Measurements from ENCODE around the gene TSPAN15. TPM values are rescaled to one million over a fixed set of nuclear protein-coding genes. Genes with fewer than 3 reads are reported as not detected.

Gene TSPAN15
- total RNA-seq, 2 donors from 2014 or later: 11.0 to 17.3 TPM

GRCh38 chr10:69459893-69460575 lies 8.8 kb downstream of the TSPAN15 start:
- DNase-seq (no peak), ATAC-seq (no peak)
- intact Hi-C loops (cut with DNase I): no loop called here

- intact Hi-C loops (cut with DNase I): no loop called here
- ATAC-seq (no peak), DNase-seq (no peak)
Observed at GRCh38 chr10:69460576-69461242, 9.4 kb downstream of the TSPAN15 start.

DNA sequence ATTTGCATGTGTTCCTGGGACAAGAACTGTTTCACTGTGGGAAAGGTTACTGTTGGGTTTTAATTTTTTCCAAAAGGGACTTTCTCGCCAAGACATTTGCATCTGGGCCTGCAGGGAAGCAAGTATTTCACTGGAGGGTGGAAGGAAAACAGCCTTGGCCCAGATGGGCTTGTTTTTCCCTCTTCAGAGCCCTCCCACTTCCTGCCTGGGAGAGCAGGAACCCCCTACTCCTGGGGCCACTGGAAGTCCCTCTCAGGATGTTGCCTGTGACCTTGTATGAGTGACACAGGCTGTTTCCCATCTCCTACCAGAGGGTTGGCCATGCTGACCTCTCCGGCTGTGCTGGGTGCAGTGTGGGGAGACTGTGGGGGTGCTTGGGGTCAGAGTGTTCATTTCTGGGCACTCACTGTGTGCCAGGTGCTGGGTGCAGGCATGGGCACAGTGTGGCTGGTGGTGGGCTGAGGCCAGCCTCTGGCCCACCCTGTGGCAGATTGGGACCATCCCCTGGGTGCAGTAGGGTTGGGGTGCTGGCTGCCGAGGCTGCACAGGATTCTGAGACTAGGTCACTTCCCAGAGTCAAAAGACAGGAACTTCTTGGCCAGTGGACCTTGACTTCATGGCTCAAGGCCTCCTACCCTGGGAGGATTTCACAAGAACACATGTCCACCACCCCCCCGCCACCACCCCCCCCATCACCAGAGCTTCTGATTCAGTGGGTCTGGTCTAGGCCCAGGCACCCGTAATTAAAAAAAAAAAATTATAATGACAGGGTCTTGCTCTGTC lies 10.2 kb downstream of the TSPAN15 start:
- intact Hi-C loops (cut with DNase I): no loop called here
- DNase-seq: no peak
- ATAC-seq: peak; percentile 26 to 50

DNA sequence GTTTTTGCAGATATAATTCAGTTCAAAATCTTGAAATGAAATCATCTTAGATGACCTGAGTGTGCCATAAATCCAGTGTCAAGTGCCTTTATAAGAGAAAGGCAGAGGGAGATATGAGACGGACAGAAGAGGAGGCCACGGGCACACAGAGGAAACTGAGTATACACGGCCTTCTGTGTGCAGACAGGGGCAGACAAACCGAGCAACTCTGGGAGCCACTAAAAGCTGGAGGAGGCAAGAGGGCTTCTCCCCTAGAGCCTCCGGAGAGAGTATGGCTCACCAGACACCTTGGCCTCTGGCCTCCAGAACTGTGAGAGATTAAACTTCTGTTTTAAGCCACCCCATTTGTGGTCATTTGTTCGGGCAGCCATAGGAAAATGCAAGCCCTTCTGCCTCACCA lies 12.6 kb downstream of the TSPAN15 start:
- no peak for DNase-seq
- intact Hi-C loops (cut with DNase I): loop anchor here in 1 of 2 donors (1.0 kb wide), 1 partner anchor 32 kb away; no protein-coding TSS in a partner anchor
- ATAC-seq: no peak

- no peak for DNase-seq
- no peak for ATAC-seq
- intact Hi-C loops (cut with DNase I): no loop called here
Observed at GRCh38 chr10:69464401-69464800, 13.1 kb downstream of the TSPAN15 start.

DNA sequence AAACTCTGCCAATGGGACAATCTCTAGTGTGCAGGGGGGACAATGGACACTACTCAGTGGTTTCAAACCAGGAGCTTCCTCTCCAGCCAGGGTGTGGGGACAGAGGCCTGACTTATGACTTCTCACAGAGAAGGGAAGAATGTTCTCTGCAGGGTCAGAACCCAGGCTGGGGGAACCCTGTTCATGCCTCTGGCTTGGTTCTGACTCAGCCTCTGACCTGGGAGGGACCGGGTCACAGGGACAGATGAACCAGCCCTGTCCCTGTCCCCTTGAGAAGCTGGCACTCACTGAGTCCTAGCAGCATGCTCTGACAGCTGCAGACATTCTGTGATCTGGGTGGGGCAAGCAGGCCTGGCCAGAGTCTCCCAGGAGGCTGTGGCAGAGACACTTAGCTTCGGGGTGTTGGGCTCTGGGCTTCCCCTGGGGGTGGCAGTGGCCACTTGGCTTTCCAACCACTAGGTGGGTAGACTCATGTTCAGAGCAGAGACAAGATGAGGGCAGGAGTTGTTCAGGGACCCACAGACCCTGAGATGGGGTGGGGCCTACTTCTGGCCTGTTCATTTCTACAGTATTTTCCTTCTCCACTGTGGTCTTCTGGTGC lies 13.6 kb downstream of the TSPAN15 start:
- peak; percentile 3 to 65 for ATAC-seq
- no peak for DNase-seq
- intact Hi-C loops (cut with DNase I): no loop called here

DNA sequence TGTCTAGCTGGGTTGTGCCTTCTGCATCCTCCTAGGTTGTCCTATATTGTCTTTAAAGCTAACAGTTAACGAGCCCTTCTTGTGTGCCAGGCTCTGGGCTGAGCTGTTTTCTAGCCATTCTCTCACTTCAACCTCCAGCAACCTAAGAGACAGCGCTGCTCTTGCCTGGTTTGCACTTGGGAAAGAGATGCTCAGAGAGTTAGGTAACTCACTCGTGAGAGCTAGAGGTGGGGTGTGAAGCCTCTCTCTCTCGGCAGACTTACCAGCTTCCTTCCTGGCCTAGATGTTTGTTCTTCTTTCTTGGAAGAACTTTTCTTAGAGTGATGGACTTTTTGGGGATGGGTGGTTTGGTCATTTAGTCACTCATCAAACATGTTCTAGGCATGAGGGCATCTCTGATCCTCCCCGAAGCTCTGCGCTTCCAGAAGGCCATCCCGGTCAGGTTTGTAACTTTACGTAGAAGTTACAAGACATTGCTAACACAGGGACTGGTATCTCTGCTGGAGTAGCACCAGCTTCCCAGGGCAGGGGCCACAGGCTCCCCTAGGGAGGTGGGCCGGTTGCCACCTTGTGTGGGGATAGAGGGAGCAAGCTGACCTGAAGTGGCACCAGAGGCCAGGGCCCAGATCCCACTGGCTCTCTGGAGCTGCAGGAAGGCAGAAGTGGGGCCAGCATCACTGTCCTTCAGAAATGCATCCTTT lies 14.3 kb downstream of the TSPAN15 start:
- intact Hi-C loops (cut with DNase I): no loop called here
- ATAC-seq (no peak), DNase-seq (no peak)

GRCh38 chr10:69466158-69466490 lies 14.9 kb downstream of the TSPAN15 start:
- DNase-seq: no peak
- intact Hi-C loops (cut with DNase I): no loop called here
- ATAC-seq: no peak

DNA sequence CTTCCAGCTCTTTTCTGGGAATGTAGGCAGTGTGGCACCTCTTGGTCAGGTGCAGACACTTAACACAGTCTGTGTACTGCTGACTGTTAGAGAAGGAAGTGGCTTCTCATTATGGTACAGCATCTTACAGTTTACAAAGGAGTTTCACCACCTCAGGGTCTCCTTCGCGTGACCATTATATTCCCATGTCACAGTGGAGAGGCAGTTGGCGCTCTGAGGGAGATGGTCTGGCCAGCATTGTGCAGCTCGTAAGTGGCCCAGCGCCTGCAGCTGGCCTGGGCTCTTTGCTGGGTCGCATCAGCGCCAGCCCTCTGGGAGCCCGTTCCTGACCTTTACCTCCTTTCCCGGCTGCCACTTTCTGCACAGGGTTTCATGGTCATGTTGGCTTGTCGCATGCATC lies 15.4 kb downstream of the TSPAN15 start:
- ATAC-seq: peak in 1 of 2 donors; percentile 45
- no peak for DNase-seq
- intact Hi-C loops (cut with DNase I): no loop called here

DNA sequence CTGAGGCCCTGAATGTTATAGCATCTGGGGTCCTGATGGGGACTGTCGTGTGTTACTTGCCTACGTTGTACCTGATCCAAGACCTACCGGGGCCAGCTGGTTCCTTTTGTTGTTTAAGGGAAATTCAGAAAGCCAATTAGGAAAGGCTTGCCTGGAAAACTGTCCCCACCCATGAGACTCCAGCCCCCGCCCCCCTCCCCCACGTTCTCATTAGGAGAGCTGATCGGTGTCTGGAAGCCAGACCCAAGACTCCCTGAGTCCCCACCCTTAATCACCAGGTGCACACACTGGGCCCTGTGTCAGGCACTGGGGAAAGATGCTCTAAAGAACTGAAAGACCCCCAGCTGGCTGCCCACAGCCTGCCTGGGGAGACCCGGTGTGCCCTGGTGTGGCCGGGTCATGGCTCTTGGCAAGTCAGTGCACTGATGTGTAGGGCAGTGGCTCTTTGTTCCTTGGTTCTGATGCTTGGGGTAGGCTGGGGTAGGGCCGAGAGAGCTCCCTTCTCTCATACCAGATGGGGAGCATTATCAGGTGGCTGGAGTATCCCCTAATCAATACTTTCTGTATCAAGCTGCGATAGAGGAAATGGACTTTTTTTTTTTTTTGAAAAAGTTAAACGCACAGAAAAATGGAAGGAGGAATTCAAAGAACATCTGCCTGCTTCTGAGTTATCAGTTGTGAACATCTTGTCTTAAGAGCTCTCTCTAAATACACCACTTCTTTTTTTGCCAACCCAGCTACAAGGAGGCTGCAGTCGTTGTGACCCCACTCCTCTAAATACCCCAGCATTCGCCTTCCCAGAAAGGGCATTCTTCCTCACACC lies 16.9 kb downstream of the TSPAN15 start:
- no peak for DNase-seq
- intact Hi-C loops (cut with DNase I): no loop called here
- ATAC-seq: no peak

GRCh38 chr10:69468751-69469089 lies 17.5 kb downstream of the TSPAN15 start:
- intact Hi-C loops (cut with DNase I): no loop called here
- DNase-seq (no peak), ATAC-seq (no peak)

GRCh38 chr10:69469976-69470375 lies 18.7 kb downstream of the TSPAN15 start:
- intact Hi-C loops (cut with DNase I): no loop called here
- DNase-seq: no peak
- no peak for ATAC-seq

DNA sequence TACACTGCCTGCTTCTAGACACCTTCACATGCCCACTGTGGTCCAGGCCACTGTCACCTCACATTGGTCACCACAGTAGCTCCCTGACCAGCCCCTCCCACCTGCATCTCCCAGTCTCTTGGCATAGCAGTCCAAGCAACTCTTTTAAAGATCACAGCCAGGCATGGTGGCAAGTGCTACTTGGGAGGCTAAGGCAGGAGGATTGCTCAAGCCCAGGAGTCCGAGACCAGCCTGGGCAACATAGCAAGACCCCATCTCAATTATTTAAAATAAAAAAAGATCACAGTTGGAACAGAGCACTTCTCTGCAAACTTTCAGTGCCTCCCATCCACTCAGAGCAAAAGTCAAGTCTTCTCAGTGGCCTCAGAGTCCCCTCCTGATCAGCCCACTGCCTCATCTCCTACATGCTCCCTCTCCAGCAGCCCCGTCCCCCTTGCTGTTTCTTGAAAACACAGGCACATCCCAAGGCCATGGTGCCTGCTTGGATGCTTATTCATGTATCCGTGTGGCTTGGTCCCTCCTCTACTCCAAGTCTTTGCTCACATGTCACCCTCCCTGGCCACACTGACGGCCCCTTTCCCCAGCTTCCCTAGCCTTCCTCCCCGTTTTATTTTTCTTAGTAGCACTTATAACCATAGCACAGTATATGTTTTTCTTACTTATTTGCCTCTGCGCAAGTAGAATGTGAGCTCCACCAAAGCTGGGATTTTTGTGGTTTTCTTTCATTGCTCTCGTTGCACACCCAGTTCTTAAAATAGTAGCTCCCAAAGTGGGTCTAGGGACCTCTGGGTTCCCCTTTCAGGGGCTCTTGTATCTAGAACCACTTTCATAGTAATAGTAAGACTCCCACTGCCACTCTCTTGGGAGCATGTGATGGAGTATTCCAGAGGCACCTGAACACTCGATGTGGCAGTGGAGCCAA lies 19.5 kb downstream of the TSPAN15 start:
- intact Hi-C loops (cut with DNase I): no loop called here
- ATAC-seq (no peak), DNase-seq (no peak)

GRCh38 chr10:69472142-69472541 lies 20.9 kb downstream of the TSPAN15 start:
- no peak for ATAC-seq
- intact Hi-C loops (cut with DNase I): no loop called here
- no peak for DNase-seq

DNA sequence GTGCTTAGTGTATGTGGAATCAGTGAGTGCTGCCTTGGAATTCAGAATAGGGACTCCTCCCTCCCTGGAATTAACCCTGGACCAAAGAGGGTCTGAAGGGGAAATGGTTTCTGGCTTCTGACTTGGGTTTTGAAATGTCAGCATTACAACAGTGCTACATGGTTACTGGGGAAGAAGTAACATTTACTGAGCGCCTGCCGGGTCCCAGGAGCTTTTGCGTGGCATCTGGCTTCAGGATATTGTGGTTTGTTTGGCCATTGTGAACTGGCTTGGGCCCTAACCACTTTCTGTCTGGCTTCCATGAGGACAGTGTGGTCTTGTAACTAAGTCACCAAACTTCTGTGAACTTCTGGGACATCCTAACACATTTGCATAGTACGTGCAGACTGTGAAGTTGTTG lies 21.3 kb downstream of the TSPAN15 start:
- peak in 1 of 2 donors; percentile 59 for ATAC-seq
- intact Hi-C loops (cut with DNase I): no loop called here

GRCh38 chr10:69473304-69473990 lies 22.2 kb downstream of the TSPAN15 start:
- intact Hi-C loops (cut with DNase I): no loop called here
- no peak for DNase-seq
- peak in 1 of 2 donors; percentile 41 for ATAC-seq

More for the DNA sequence above, 21.3 kb downstream of the TSPAN15 start:
- no peak for DNase-seq

Measured in left cardiac atrium (tissue), 4 donors.